ENCODE measurements around the gene ANKRD26. TPM values are rescaled to one million over a fixed set of nuclear protein-coding genes. Genes with fewer than 3 reads are reported as not detected.

The ANKRD26 gene
- total and polyA plus RNA-seq, 2 of the 13 experiments (the other 11 are each of a cell fraction or from before 2014, with no cell fraction given): 1.5 to 9.6 TPM

- no peak for TF ChIP-seq CREBL2 (CRISPR knock-in tag; IDR thresholded peaks at IDR 0.05; ENCODE audit: borderline replicate concordance)
- TF ChIP-seq NKX3-1 (CRISPR knock-in tag; IDR thresholded peaks at IDR 0.05): no peak
- no peak for TF ChIP-seq AGO1 (IDR thresholded peaks at IDR 0.05; ENCODE audit: low read depth, low read length, poor library complexity, severe bottlenecking)
- TF ChIP-seq ZNF605 (CRISPR knock-in tag; IDR thresholded peaks at IDR 0.05): no peak
- no peak for TF ChIP-seq THAP9 (CRISPR knock-in tag; IDR thresholded peaks at IDR 0.05; ENCODE audit: borderline replicate concordance)
- TF ChIP-seq TEAD2 (CRISPR knock-in tag; IDR thresholded peaks at IDR 0.05): no peak
- TF ChIP-seq GATAD2A (CRISPR knock-in tag; IDR thresholded peaks at IDR 0.05): peak; percentile 41; the same call in 1 of the 2 replicates
- TF ChIP-seq AKNA (CRISPR knock-in tag; IDR thresholded peaks at IDR 0.05; ENCODE audit: borderline replicate concordance): no peak
- no peak for TF ChIP-seq ZNF543 (CRISPR knock-in tag; IDR thresholded peaks at IDR 0.05)
- TF ChIP-seq NR2F2 (IDR thresholded peaks at IDR 0.05; ENCODE audit: borderline replicate concordance, low read depth): 0 out of 2 replicates have a peak, but pooled peaks have one; percentile 20
- TF ChIP-seq ZNF503 (CRISPR knock-in tag; IDR thresholded peaks at IDR 0.05): no peak
- no peak for TF ChIP-seq SOX13 (IDR thresholded peaks at IDR 0.05)
- TF ChIP-seq SOX13 (CRISPR knock-in tag; conservative IDR thresholded peaks at IDR 0.05 in 1 of 2, IDR thresholded peaks at IDR 0.05 in 1 of 2): peak in 1 of 2 experiments; percentile 79; a peak in 2 of 4 replicates
- no peak for TF ChIP-seq ONECUT2 (CRISPR knock-in tag; IDR thresholded peaks at IDR 0.05)
- no peak for TF ChIP-seq ZNF496 (CRISPR knock-in tag; IDR thresholded peaks at IDR 0.05; ENCODE audit: insufficient replicate concordance)
- TF ChIP-seq RARA (CRISPR knock-in tag; IDR thresholded peaks at IDR 0.05): peak; percentile 89
- peak; percentile 82 for TF ChIP-seq SKI (IDR thresholded peaks at IDR 0.05; ENCODE audit: partially characterized antibody)
Measured at GRCh38 chr10:27088119-27089044, 11.9 kb downstream of the ANKRD26 start (continued).
